NCI-H1092 treated with DMSO at 0.1 percent for 48 hours (cell line): ENCODE results near the gene DOCK9.
A peak's percentile ranks its signal among the peaks of the same experiment; 100 is the strongest.

Experiments
- DNase-seq: peaks from one replicate; lab custom pipeline; 2025; lab: John Stamatoyannopoulos, UW

The DOCK9 gene

GRCh38 chr13:98975822-98976261, 2.0 kb downstream of the DOCK9 start:
- DNase-seq, result no peak

GRCh38 chr13:98974053-98974452, 3.8 kb downstream of the DOCK9 start:
- no peak for DNase-seq

GRCh38 chr13:98972627-98973026, 5.2 kb downstream of the DOCK9 start:
- DNase-seq, result no peak

GRCh38 chr13:98972059-98972458, 5.8 kb downstream of the DOCK9 start:
- no peak for DNase-seq

- no peak for DNase-seq
Measured at GRCh38 chr13:98970330-98970729, 7.5 kb downstream of the DOCK9 start.

GRCh38 chr13:98967491-98967890, 10.4 kb downstream of the DOCK9 start:
- no peak for DNase-seq

- no peak for DNase-seq
Measured at GRCh38 chr13:98966019-98966418, 11.8 kb downstream of the DOCK9 start.

- DNase-seq, result peak; percentile 77
Measured at GRCh38 chr13:98965325-98965724, 12.5 kb downstream of the DOCK9 start.

- DNase-seq, result no peak
Measured at GRCh38 chr13:98963917-98964316, 13.9 kb downstream of the DOCK9 start.

- DNase-seq, result no peak
Measured at GRCh38 chr13:98962901-98963590, 14.8 kb downstream of the DOCK9 start.

- no peak for DNase-seq
Measured at GRCh38 chr13:98961503-98962105, 16.3 kb downstream of the DOCK9 start.

GRCh38 chr13:98960606-98961502, 17.0 kb downstream of the DOCK9 start:
- no peak for DNase-seq

- DNase-seq, result peak; percentile 30
Measured at GRCh38 chr13:98959786-98960605, 17.9 kb downstream of the DOCK9 start.

- DNase-seq, result no peak
Measured at GRCh38 chr13:98959291-98959690, 18.6 kb downstream of the DOCK9 start.

GRCh38 chr13:98958443-98958794, 19.4 kb downstream of the DOCK9 start:
- DNase-seq, result no peak

- no peak for DNase-seq
Measured at GRCh38 chr13:98957731-98958442, 20.0 kb downstream of the DOCK9 start.

GRCh38 chr13:98955336-98955735, 22.5 kb downstream of the DOCK9 start:
- DNase-seq, result no peak

GRCh38 chr13:98954313-98954712, 23.6 kb downstream of the DOCK9 start:
- DNase-seq, result no peak

- no peak for DNase-seq
Measured at GRCh38 chr13:98951266-98951665, 26.6 kb downstream of the DOCK9 start.

- DNase-seq, result no peak
Measured at GRCh38 chr13:98950705-98951104, 27.2 kb downstream of the DOCK9 start.

GRCh38 chr13:98947925-98948324, 29.9 kb downstream of the DOCK9 start:
- no peak for DNase-seq
